ENCODE measurements around the gene LAMTOR1.
A peak's percentile ranks its signal among the peaks of the same experiment; 100 is the strongest.

LAMTOR1 gene

DNA sequence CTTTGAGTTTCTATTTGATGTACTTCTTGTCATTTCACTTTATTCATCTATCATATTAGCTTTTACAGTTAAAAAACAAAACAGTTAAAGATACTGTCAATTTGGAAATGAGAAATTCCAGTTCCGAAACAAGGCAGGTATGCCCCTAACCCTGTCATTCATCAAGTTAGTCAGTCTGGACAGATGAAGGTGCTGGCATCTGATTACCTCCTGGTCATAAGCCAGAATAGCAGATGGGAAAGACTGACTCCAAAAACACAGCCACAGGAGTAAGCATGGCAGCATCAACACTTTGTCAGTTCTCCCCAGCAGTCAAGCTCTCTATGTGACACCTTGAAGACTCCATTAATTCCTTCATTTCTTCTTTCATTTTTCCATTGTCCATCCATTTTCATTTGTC is 18.1 kb downstream of the LAMTOR1 start:
- H3K4me3 ChIP-seq (ENCODE audit: low read depth, low read length): no peak overlapping the region
- no peak for DNase-seq (ENCODE audit: low read depth)

DNA sequence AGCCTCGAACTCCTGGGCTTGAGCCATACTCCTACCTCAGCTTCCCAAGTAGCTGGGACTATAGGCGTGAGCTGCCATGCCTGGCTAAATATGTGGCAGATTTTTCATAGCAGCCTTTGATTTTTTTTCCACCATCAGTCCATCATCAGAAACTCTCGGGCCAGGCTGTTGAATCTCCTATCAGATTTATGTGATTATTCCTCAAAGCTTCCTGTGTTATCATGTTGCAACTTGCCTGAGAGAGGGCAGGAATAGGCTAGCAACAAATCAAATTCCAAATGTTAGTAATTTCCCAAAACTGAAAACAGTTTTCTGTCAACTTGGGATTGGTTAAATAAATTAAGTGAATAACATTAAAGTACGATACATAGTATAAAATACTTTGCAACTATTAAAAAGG is 19.0 kb downstream of the LAMTOR1 start:
- no peak for DNase-seq (ENCODE audit: low read depth)
- no peak overlapping the region for H3K4me3 ChIP-seq (ENCODE audit: low read depth, low read length)

DNA sequence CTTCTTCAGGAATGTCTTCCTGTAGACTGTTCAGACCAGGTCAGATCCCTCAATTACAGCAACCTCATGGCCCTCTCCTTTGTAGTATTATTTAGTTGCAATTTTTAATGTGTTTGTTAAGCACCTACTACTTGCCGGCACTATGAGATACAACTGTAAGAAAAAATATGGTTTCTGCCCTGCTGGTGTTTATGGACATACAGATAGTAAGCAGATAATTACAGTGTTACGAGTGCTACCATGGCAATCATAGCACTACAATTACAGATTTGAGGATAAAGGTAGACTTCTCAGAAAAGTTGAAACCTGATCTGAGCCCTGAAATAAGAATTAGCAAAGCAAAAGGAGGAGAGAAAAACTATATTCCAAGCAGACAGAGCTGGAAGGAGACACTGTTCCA is 19.7 kb downstream of the LAMTOR1 start:
- no peak for DNase-seq (ENCODE audit: low read depth)
- no peak overlapping the region for H3K4me3 ChIP-seq (ENCODE audit: low read depth, low read length)

DNA sequence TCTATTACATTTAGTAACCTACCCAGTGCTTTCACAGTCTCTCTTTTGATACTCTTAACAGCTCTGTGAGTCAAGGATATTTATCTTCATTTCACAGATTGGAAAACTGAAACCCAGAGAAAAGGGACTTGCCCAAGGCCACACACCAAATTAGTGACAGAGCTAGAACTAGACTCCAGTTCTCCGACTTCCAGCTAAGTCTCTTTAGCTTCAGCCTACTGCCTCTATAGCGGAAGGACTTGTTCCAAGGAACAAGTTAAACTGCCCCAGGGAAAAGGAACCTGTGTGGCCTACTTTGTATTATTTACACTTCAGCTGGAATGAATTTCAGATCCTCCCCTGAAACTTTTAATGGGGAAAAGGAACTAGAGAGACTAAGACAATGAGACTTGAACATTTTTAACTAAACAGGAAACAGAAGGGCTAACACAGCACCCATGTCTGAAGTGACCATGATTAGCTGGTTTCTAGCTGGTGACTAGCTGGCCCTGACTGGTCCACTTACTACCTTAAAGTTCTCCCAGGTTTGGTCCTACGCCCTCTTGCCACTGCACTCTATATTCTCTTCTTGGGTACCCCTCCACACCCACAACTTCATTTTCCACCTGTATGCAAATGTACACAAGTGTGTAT is 21.2 kb downstream of the LAMTOR1 start:
- H3K4me3 ChIP-seq (ENCODE audit: low read depth, low read length): no peak overlapping the region
- no peak for DNase-seq (ENCODE audit: low read depth)

DNA sequence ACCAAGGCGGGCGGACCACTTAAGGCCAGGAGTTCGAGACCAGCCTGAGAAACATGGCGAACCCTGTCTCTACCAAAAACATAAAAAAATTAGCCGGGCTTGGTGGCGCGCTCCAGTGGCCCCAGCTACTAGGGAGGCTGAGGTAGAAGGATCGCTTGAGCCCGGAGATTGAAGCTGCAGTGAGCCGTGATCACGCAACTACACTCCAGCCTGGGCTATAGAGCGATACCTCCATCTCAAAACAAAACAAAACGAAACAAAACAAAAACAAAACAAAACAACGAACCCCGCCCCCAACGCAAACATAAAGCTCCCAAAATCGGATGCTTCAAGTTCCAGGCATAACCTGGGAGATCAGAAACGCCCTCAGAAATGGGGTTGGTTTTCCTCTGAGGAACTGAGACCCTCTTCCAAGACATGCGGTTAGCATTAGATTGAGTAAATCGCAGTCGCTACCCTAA is 21.9 kb downstream of the LAMTOR1 start:
- DNase-seq (ENCODE audit: low read depth): no peak
- H3K4me3 ChIP-seq (ENCODE audit: low read depth, low read length): peak overlapping the region; percentile 81

DNA sequence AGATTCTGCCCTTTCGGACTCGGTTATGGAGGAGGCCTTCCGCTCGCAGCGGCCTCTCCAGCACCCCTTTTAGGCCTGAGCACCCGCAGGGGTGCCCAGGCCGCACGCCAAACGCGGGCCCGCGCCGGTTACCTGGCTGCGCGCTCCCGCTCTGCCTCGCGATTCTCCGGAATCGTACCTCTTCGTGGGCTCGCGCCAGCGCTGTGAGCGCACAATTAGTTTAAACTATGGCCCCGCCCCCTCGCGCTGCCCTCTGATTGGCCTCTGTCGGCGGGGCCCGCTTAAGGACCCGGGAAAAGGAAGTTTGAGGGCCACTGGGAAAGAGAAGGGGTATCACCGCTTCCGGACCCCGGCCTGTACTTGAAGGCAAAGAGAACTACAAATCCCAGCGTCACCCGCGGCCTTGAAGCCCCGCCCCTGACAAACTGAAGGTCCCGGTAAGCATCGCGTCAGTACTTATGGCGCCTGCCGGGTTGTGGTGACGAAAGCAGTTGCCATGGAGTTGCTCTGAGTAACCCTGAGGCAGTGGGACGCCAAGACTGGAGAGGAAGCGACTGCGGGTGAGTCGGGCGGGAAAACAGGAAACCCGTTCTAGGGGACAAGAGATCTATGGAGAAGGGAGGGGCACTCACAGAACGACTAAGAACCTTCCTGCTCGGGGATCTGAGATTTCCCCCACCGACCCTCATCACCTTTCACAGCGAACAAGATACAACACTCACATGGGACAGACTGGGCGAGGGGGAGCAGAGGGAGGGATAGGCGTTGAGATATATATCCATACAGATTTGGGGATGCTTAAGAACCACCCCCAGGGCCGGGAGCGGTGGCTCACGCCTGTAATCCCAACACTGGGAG is 22.5 kb downstream of the LAMTOR1 start, which contains the start of the genes LRRC51 and NUMA1:
TSS of gene LRRC51 (plus strand) at position 525 of the 858 bp plus-strand sequence. CDS start 8,234 bp downstream, outside the sequence.
TSS of gene NUMA1 (minus strand) at position 217 of the 858 bp plus-strand sequence. CDS start 44,599 bp downstream, outside the sequence.
- peak within 1 kb of the TSS; percentile 81 for H3K4me3 ChIP-seq (ENCODE audit: low read depth, low read length)
- DNase-seq (ENCODE audit: low read depth): peak; percentile 100

DNA sequence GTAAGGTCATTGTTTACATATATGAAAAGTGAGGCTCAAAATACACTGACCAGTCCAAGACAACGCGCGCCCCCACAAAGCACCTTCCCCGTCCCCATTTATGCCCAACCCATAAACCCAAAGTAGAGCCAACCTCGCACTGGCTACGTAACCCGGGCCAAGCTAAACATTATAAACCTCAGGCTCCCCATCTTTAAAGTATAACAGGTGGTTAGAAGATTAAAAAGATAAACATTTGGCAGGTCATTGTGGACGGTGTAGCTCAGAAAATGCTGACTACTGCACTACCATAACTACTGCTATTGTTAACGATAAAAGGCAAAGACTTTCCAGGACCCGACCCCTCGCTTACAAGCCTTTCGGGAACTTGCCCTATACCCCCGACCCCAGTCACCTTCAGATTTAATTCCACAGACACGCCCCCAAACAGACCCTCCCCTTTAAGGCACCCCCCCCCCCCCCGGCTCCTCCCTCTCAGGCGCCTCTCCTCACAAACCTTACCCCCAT is 23.2 kb downstream of the LAMTOR1 start:
- H3K4me3 ChIP-seq (ENCODE audit: low read depth, low read length): peak overlapping the region; percentile 81
- DNase-seq (ENCODE audit: low read depth): no peak

DNA sequence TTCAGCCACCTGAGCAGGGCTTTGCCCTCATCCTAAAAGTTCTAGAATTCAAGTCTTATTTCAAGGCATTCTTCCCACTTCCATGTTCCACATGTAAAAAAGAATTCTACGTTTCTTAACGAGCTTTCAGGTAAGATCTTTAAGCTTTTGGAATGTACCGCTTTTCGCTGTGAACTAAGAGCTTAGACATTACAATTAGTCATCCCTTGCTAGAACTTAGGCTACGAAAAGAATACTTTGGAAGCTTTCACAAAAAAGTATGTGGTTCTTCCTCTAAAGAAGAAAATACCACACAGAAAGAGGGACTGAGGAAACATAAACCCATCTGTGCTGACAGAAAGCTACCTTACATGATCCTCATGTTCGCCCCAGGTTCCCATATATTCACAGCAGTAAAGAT is 24.6 kb downstream of the LAMTOR1 start:
- peak overlapping the region; percentile 81 for H3K4me3 ChIP-seq (ENCODE audit: low read depth, low read length)
- DNase-seq (ENCODE audit: low read depth): no peak

DNA sequence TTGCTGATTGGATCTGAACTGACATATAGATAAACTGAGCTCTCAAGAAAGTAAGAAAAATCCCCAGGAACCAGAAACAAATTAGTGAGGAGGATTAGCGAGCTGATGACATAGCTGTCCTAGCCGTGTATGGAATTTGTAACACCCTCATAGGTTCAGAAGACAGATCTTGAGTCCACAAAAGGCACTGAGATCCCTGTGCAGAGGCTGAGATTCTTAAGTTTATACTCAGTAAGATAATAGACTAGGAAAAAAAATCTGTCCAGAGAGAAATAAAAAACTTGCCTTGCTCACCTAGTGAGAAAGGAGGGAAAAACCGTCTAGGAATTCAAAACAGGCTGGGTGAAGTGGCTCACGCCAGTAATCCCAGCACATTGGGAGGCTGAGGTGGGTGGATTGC is 27.3 kb downstream of the LAMTOR1 start:
- no peak for DNase-seq (ENCODE audit: low read depth)
- no peak overlapping the region for H3K4me3 ChIP-seq (ENCODE audit: low read depth, low read length)

DNA sequence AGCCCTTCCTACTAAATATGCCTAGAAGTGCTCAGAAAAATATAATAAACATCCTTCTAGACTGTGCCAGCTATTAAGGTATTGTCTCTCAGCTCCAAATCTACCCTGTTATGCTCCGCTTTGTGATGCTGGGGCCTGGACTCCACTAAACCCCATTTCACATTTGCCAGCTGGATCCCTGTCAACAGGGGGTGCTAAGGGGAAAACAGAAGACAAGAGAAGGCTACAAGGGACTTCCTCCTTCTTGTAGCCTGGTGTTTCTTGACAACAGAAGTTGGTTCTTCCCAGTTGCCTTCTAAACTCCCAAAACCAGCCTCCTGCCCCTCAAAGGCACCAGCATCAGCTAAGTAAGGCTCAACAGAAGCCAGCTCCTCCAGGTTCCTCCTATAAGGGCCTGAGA is 28.0 kb downstream of the LAMTOR1 start:
- no peak overlapping the region for H3K4me3 ChIP-seq (ENCODE audit: low read depth, low read length)
- no peak for DNase-seq (ENCODE audit: low read depth)

DNA sequence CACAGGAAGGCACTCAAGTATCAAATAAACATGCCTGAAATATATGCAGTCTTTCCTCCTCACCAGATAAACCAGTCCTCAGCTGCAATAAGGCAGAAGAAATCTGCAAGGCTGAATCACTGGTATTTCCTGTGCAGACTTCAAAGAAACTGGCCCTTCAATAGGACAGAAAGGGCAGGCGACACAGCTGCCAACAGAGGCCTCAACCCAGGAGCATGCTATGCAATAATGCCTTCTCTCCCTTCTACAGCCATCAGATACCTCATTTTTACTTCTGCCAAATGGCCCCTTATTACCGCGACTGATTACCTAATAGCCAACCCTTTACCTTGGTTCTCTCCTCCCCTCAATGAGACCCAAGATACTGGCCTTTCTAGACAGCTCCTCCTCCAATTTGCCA is 30.7 kb downstream of the LAMTOR1 start:
- peak; percentile 36 for DNase-seq (ENCODE audit: low read depth)

DNA sequence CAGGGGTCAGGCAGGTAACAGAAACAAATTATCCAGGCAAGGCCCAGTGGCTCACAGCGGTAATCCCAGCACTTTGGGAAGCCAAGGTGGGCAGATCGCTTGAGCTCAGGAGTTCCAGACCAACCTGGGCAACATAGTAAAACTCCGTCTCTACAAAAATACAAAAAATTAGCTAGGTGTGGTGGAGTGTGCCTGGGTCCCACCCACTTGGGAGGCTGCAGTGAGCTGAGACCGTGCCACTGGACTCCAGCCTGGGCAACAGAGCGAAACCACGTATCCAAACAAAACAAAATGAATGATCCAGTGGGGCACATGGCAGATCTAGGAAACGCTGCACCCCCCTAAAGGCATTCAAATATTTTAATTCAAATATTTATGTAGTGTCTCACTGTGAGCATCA is 32.6 kb downstream of the LAMTOR1 start:
- no peak overlapping the region for H3K4me3 ChIP-seq (ENCODE audit: low read depth, low read length)

More for the DNA sequence above, 30.7 kb downstream of the LAMTOR1 start:
- H3K4me3 ChIP-seq (ENCODE audit: low read depth, low read length): no peak overlapping the region

DNA sequence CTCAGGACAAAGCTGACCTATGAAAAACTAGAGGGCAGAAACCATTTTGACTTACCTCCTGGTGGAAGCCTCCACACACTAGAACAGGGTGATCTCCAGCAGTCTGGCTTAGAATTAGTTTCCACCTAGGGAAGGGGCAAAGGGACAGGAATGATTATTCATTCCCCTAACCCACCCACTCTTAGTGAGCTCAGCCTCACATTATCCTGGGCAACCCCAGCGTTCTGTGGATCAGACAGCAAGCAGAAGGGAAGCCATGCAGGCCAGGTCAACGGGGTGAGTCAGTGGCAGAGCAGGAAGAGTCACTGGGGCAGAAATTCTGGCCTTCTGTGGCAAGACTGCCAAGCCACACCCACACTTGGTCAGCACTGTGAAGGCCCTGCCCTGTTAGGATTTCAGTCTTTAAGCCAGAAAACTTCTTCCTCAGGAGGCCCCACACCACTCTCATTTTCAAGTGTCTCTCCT is 33.3 kb downstream of the LAMTOR1 start:
- H3K4me3 ChIP-seq (ENCODE audit: low read depth, low read length): no peak overlapping the region
- peak; percentile 53 for DNase-seq (ENCODE audit: low read depth)

More for the DNA sequence above, 32.6 kb downstream of the LAMTOR1 start:
- DNase-seq (ENCODE audit: low read depth): no peak

DNA sequence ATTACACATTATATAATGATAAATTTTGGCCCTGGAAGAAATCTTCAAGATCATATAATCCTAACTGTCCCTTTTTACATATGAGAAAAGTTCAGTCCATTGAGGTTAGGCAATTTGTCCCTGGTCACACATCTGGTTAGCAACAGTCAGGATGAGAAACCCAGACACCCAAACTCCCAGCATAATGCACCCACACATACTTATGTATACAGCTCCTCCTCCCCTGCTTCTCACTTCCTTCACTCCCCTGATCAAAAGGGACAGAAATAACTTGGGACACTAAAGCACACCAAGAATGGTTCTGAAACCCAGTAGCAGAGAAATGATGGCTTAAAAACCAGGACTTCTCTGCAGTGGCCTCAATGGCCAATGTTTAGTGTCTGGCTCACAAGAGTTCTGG is 33.9 kb downstream of the LAMTOR1 start:
- DNase-seq (ENCODE audit: low read depth): no peak
- H3K4me3 ChIP-seq (ENCODE audit: low read depth, low read length): no peak overlapping the region

DNA sequence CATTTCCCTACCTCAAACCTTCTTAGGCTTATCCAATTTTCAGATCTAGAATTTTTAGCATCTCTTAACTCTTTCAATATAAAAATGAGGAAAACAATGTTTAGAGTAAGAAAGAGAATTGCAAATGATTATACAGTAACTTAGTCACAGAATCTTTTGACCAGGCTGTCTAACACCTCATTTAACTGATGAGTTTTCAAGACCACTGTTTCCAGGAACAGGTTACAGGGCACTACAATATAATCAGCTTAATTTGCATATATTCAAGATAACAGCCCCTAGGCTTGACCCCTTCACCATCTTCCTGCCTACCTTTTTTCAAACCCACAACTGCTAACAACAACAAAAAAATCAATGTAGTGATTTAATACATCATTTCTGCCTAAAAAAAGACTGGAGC is 35.4 kb downstream of the LAMTOR1 start:
- no peak for DNase-seq (ENCODE audit: low read depth)
- no peak overlapping the region for H3K4me3 ChIP-seq (ENCODE audit: low read depth, low read length)

DNA sequence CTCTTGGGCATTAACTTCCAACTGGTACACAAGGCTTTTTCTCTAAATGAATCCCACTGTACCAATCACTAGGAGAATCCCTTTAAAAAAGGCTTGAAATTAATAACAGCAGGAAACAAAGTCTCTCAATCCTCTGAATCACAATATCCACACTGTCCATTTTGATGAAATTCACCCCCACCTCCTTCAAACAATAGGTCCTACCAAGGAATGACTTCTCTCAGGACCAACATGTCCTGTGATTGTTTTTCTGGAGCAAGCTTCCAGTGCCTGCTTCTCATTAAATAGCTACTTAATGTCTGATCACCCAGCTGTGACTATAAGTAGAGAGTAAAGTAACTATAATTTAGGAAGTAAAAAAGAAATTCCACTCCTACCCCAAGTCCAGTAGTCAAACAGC is 35.8 kb downstream of the LAMTOR1 start:
- DNase-seq (ENCODE audit: low read depth): no peak

DNA sequence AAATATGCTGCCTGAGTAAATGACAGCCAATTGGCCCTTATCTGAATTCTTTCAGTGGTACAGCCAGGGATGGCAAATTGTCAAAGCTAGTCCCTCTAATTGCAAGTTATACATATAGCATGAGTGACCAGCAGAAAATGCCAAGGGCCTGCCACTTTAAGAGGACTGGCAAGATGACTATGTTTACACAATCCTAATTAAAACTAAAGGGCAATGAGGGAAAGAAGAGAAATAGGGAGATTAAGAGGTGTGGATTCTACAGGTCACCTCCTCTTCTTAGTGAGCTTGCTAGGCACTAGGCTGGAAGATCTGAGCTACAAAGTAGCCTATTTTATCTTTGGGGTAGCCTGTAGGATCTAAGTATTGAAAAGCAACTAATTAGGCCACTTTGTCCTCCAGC is 36.2 kb downstream of the LAMTOR1 start:
- H3K4me3 ChIP-seq (ENCODE audit: low read depth, low read length): no peak overlapping the region
- DNase-seq (ENCODE audit: low read depth): no peak

More for the DNA sequence above, 35.8 kb downstream of the LAMTOR1 start:
- no peak overlapping the region for H3K4me3 ChIP-seq (ENCODE audit: low read depth, low read length)

DNA sequence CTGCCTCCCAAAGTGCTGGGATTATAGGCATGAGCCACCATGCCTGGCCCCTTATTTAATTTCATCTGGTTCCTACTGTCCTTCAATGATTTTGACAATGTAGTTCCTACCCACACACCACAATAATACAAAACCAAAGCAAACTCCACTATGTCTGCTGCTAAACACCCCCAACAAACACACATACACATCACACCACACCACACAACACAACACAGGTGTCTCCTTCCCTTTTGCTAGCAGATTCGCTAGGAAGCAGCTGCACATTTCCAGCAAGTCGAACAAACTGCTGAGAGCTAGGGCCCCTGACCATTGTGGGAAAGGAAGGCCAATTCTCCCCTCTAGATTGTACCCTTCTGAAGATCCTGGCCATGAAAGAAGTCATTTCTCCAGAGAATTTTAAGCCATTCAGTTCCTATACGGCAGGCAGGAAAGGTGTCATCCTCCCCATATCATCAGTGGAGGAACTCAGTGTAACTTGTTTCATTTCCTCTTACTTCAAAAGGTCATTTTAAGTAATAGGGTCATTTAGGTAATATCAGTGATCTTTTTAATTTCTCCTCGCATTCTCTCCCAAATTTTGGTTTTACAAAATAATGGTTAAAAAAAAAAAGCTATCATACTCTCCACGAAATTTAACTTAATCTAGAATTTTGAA is 41.2 kb downstream of the LAMTOR1 start:
- DNase-seq (ENCODE audit: low read depth): no peak
- H3K4me3 ChIP-seq (ENCODE audit: low read depth, low read length): no peak overlapping the region

DNA sequence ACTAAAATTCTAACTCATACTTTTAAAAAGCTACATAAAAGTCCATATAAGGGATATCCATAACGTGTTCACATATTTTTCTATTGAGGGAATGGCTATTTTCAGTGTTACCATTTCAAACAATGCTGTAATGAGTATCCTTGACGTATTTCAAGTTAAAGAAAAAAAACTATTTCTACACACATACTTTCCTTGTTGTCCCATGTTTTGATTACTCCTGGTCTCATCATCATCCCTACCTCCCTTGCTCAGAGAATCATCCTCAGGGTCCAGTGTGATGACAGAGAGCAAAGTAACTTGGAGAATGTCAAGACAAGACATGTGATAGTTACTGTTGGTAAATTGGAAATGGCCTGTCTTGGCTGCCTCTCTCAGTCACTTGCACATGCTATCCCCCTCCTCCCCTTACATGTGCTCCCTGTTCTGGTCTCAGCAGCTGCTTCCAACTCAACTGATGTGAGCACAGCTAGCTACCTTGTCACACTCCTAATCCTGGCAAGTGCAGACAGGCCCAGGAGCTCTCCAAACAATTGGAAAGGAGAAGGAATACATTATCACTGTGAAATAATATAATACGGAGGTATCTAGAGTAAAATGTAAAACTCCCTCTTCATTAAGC is 44.6 kb downstream of the LAMTOR1 start:
- H3K4me3 ChIP-seq (ENCODE audit: low read depth, low read length): no peak overlapping the region
- no peak for DNase-seq (ENCODE audit: low read depth)

All from skeletal muscle cell (primary cell).